ENCODE measurements around the gene TMEM82.

DNA sequence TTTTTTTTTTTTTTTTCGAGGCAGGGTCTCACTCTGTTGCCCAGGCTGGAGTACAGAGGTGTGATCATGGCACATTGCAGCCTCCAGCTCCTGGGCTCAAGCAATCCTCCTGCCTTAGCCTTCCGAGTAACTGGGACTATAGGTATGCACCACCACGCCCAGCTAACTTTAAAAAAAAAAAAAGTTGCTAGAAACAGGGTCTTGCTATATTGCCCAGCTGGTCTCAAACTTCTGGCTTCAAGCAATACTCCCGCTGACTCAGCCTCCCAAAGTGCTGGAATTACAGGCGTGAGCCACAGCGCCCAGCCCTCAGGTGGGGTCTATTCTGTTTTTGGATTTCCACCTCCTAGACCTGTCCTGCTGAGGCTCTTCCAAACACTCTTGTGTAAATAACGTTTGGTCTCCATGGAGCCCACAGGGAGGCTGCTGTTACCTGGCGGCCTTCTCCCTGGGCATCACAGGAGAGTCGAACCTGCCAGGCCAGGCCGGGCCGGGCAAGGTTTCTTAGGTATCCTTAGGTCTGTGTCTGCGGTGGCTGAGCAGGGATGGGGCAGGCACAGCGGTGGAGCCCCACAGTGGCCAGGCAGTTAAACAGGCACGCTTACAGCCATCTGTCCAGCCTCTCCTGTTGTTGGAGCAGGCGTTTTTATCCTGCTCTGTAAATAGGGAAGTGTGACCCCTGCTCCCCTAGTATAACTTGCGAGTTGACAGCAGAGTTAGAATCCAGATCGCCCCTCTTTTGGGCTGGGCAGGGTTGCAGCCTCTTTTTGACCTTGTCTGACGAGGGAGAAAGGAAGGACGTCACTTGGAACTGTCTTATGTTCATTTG, 39.4 kb upstream of the TMEM82 start:
- no peak for TF ChIP-seq CTCF (IDR thresholded peaks at IDR 0.05)
- no peak for TF ChIP-seq POLR2A (IDR thresholded peaks at IDR 0.05)
